ENCODE results near the gene PBX1. TPM values are rescaled to one million over a fixed set of nuclear protein-coding genes. Genes with fewer than 3 reads are reported as not detected.

The PBX1 gene
- total and polyA plus RNA-seq, 10 of the 15 experiments (the other 5 are each of a cell fraction or from before 2014, with no cell fraction given): 0.05 to 0.28 (median 0.11) TPM; not detected in 5

DNA sequence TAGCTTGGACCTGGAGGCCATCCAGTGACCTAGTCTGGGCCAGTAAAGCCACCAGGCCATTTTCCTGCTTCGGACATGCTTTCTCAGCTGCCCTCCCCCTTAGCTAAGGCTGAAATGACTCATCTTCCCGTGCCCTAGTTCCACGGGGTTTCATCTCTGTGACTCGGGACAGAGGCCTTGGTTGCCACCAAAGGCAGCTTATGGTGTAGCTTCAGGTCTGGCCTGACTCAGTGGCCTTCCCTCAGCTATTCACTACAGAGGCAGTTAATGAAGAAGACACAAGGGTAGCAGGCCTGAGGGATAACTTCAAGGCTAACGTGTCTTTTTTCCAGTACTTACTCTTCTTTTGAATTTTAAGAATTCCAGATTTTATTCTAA is 82.4 kb downstream of the PBX1 start:
- FAIRE-seq: no peak
- Histone ChIP-seq H4K20me1 (ENCODE audit: control insufficient read depth, insufficient read depth) (no peaks in the 10 kb centered on the region), H3K9me3 (replicated peaks; ENCODE audit: control insufficient read depth, insufficient read depth, low read length) (no peaks in the 10 kb centered on the region), H3K79me2 (ENCODE audit: control insufficient read depth, insufficient read depth, low read length) (no peaks in the 10 kb centered on the region), H3K36me3 (ENCODE audit: control insufficient read depth in 2 of 2, insufficient read depth in 2 of 2, low read length in 1 of 2) (no peaks in the 10 kb centered on the region), H3K4me3 (no peak overlapping the region), H3K4me2 (ENCODE audit: control insufficient read depth, insufficient read depth) (no peak overlapping the region), H3K9ac (ENCODE audit: control insufficient read depth, insufficient read depth, low read length) (no peak overlapping the region), H3K27me3 (replicated peaks in 1 of 2; ENCODE audit: control insufficient read depth in 2 of 2, insufficient read depth in 2 of 2, low read length in 1 of 2) (no peaks in the 10 kb centered on the region), H2AFZ (ENCODE audit: control insufficient read depth, low read depth, low read length) (no peak overlapping the region), H3K27ac (ENCODE audit: control insufficient read depth, insufficient read depth) (no peak overlapping the region), H3K4me1 (ENCODE audit: control insufficient read depth, insufficient read depth, low read length) (no peaks in the 10 kb centered on the region)
- SMC1A ChIA-PET (ENCODE audit: uncharacterized antibody, unreplicated experiment): interaction anchor here (1.0 kb wide), 1 partner anchor 19 kb away, joined by 3 read pairs; no protein-coding TSS in a partner anchor
- no TSS peak for BruUV-seq (replicated peaks)
- CTCF ChIA-PET: no interaction called here
- in situ Hi-C loops (cut with MboI): no loop called here
- POLR2A ChIA-PET: no interaction called here
- DNase-seq (ENCODE audit: low read depth, low spot score): no peak
- RAD21 ChIA-PET (ENCODE audit: unreplicated experiment): no interaction called here
- ATAC-seq: no peak
- 3% methylated on average over 5 of the region's 5 CpGs for WGBS (ENCODE audit: insufficient coverage, insufficient replicate concordance, low lambda C conversion rate, missing lambda C conversion rate)
- intact Hi-C loops (cut with micrococcal nuclease; ENCODE audit: unreplicated experiment): no loop called here
- no peak for TF ChIP-seq RCOR1 (conservative IDR thresholded peaks at IDR 0.05; ENCODE audit: low read depth, low read length)
- TF ChIP-seq, protein P1, sequence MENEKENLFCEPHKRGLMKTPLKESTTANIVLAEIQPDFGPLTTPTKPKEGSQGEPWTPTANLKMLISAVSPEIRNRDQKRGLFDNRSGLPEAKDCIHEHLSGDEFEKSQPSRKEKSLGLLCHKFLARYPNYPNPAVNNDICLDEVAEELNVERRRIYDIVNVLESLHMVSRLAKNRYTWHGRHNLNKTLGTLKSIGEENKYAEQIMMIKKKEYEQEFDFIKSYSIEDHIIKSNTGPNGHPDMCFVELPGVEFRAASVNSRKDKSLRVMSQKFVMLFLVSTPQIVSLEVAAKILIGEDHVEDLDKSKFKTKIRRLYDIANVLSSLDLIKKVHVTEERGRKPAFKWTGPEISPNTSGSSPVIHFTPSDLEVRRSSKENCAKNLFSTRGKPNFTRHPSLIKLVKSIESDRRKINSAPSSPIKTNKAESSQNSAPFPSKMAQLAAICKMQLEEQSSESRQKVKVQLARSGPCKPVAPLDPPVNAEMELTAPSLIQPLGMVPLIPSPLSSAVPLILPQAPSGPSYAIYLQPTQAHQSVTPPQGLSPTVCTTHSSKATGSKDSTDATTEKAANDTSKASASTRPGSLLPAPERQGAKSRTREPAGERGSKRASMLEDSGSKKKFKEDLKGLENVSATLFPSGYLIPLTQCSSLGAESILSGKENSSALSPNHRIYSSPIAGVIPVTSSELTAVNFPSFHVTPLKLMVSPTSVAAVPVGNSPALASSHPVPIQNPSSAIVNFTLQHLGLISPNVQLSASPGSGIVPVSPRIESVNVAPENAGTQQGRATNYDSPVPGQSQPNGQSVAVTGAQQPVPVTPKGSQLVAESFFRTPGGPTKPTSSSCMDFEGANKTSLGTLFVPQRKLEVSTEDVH (IDR thresholded peaks at IDR 0.05; ENCODE audit: low read depth, partially characterized antibody): no peak
- TF ChIP-seq LARP7 (IDR thresholded peaks at IDR 0.05): no peak
- no peak for TF ChIP-seq MEF2A (IDR thresholded peaks at IDR 0.05; ENCODE audit: insufficient read depth, low read depth, low read length)
- TF ChIP-seq, protein P2, sequence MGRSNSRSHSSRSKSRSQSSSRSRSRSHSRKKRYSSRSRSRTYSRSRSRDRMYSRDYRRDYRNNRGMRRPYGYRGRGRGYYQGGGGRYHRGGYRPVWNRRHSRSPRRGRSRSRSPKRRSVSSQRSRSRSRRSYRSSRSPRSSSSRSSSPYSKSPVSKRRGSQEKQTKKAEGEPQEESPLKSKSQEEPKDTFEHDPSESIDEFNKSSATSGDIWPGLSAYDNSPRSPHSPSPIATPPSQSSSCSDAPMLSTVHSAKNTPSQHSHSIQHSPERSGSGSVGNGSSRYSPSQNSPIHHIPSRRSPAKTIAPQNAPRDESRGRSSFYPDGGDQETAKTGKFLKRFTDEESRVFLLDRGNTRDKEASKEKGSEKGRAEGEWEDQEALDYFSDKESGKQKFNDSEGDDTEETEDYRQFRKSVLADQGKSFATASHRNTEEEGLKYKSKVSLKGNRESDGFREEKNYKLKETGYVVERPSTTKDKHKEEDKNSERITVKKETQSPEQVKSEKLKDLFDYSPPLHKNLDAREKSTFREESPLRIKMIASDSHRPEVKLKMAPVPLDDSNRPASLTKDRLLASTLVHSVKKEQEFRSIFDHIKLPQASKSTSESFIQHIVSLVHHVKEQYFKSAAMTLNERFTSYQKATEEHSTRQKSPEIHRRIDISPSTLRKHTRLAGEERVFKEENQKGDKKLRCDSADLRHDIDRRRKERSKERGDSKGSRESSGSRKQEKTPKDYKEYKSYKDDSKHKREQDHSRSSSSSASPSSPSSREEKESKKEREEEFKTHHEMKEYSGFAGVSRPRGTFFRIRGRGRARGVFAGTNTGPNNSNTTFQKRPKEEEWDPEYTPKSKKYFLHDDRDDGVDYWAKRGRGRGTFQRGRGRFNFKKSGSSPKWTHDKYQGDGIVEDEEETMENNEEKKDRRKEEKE (IDR thresholded peaks at IDR 0.05): no peak
- TF ChIP-seq FOXK2 (IDR thresholded peaks at IDR 0.05): no peak
- TF ChIP-seq, protein P3, sequence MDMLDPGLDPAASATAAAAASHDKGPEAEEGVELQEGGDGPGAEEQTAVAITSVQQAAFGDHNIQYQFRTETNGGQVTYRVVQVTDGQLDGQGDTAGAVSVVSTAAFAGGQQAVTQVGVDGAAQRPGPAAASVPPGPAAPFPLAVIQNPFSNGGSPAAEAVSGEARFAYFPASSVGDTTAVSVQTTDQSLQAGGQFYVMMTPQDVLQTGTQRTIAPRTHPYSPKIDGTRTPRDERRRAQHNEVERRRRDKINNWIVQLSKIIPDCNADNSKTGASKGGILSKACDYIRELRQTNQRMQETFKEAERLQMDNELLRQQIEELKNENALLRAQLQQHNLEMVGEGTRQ (IDR thresholded peaks at IDR 0.05; ENCODE audit: borderline replicate concordance, low read depth, low read length): no peak
- no peak for TF ChIP-seq SP1 (IDR thresholded peaks at IDR 0.05; ENCODE audit: low read depth, low read length)
- TF ChIP-seq, protein P4, sequence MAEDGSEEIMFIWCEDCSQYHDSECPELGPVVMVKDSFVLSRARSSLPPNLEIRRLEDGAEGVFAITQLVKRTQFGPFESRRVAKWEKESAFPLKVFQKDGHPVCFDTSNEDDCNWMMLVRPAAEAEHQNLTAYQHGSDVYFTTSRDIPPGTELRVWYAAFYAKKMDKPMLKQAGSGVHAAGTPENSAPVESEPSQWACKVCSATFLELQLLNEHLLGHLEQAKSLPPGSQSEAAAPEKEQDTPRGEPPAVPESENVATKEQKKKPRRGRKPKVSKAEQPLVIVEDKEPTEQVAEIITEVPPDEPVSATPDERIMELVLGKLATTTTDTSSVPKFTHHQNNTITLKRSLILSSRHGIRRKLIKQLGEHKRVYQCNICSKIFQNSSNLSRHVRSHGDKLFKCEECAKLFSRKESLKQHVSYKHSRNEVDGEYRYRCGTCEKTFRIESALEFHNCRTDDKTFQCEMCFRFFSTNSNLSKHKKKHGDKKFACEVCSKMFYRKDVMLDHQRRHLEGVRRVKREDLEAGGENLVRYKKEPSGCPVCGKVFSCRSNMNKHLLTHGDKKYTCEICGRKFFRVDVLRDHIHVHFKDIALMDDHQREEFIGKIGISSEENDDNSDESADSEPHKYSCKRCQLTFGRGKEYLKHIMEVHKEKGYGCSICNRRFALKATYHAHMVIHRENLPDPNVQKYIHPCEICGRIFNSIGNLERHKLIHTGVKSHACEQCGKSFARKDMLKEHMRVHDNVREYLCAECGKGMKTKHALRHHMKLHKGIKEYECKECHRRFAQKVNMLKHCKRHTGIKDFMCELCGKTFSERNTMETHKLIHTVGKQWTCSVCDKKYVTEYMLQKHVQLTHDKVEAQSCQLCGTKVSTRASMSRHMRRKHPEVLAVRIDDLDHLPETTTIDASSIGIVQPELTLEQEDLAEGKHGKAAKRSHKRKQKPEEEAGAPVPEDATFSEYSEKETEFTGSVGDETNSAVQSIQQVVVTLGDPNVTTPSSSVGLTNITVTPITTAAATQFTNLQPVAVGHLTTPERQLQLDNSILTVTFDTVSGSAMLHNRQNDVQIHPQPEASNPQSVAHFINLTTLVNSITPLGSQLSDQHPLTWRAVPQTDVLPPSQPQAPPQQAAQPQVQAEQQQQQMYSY (CRISPR knock-in tag; IDR thresholded peaks at IDR 0.05): no peak
- no peak for TF ChIP-seq CBFB (IDR thresholded peaks at IDR 0.05; ENCODE audit: low read depth)
- TF ChIP-seq EGR1 (IDR thresholded peaks at IDR 0.05; ENCODE audit: borderline replicate concordance in 1 of 2, low read depth in 2 of 2, low read length in 2 of 2): no peak
- TF ChIP-seq, protein P5, sequence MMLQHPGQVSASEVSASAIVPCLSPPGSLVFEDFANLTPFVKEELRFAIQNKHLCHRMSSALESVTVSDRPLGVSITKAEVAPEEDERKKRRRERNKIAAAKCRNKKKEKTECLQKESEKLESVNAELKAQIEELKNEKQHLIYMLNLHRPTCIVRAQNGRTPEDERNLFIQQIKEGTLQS (IDR thresholded peaks at IDR 0.05; ENCODE audit: borderline replicate concordance, extremely low read depth, low read depth, low read length): no peak
